SK-N-SH treated with all-trans-retinoic acid at 6 μM for 48 hours (cell line): ENCODE measurements around the gene GALM.
"Not testable (repeated sequence)": the region's sequence is repeated elsewhere in the genome, so short reads cannot be mapped to it uniquely, and the experiment has no call there.

Experiments
- ATAC-seq: fragments of 200-7000 bp; cut with Tn5 transposase; 3 replicates; pipeline ENCODE4 v1.9.1; 2020; ENCODE audit warnings: mild to moderate bottlenecking, moderate library complexity
- ARNTL ChIP-seq: fragments of 450-650 bp; formaldehyde crosslinking; IDR thresholded peaks from 2 replicates; pipeline ENCODE4 v1.5.0; 2020; ENCODE audit warnings: low read depth, mild to moderate bottlenecking, moderate library complexity, borderline replicate concordance
- CSDC2 ChIP-seq: fragments of 250-450 bp; sonication (Bioruptor Pico); IDR thresholded peaks from 2 replicates; pipeline ENCODE4 v1.5.0; 2020; ENCODE audit warnings: mild to moderate bottlenecking, moderate library complexity
- CSRNP3 ChIP-seq: fragments of 250-450 bp; sonication (Bioruptor Pico); IDR thresholded peaks from 2 replicates; pipeline ENCODE4 v1.5.1; 2021; ENCODE audit warnings: mild to moderate bottlenecking, moderate library complexity
- ESRRG ChIP-seq: fragments of 250-450 bp; sonication (Bioruptor Pico); IDR thresholded peaks from 2 replicates; pipeline ENCODE4 v1.6.1; 2021; ENCODE audit warnings: mild to moderate bottlenecking
- GLIS3 ChIP-seq: fragments of 250-450 bp; sonication (Bioruptor Pico); IDR thresholded peaks from 2 replicates; pipeline ENCODE4 v1.5.0; 2020; ENCODE audit warnings: mild to moderate bottlenecking, moderate library complexity
- ISL1 ChIP-seq: fragments of 250-450 bp; sonication (Bioruptor Pico); IDR thresholded peaks from 2 replicates; pipeline ENCODE4 v2.1.2; 2022; ENCODE audit warnings: mild to moderate bottlenecking, moderate library complexity
- OSR1 ChIP-seq: fragments of 250-450 bp; sonication (Bioruptor Pico); IDR thresholded peaks from 2 replicates; pipeline ENCODE4 v1.8.0; 2022; ENCODE audit warnings: moderate library complexity, mild to moderate bottlenecking, inconsistent platforms
- PATZ1 ChIP-seq: fragments of 250-450 bp; sonication (Bioruptor Pico); IDR thresholded peaks from 2 replicates; pipeline ENCODE4 v1.8.0; 2020; ENCODE audit warnings: mild to moderate bottlenecking, moderate library complexity, borderline replicate concordance
- POU6F1 ChIP-seq: fragments of 250-450 bp; sonication (Bioruptor Pico); IDR thresholded peaks from 2 replicates; pipeline ENCODE4 v1.8.0; 2021; ENCODE audit warnings: low read depth, mild to moderate bottlenecking, moderate library complexity, borderline replicate concordance
- PPARA ChIP-seq: fragments of 250-450 bp; sonication (Bioruptor Pico); IDR thresholded peaks from 2 replicates; pipeline ENCODE4 v1.5.0; 2020; ENCODE audit warnings: mild to moderate bottlenecking, borderline replicate concordance
- RARB ChIP-seq: fragments of 250-450 bp; sonication (Bioruptor Pico); IDR thresholded peaks from 2 replicates; pipeline ENCODE4 v1.8.0; 2021; ENCODE audit warnings: mild to moderate bottlenecking, moderate library complexity
- SNAI2 ChIP-seq: fragments of 250-450 bp; sonication (Bioruptor Pico); IDR thresholded peaks from 2 replicates; pipeline ENCODE4 v1.5.0; 2020; ENCODE audit warnings: mild to moderate bottlenecking, moderate library complexity
- TCF4 ChIP-seq: fragments of 250-450 bp; sonication (Bioruptor Pico); IDR thresholded peaks from 2 replicates; pipeline ENCODE4 v1.8.0; 2021; ENCODE audit warnings: mild to moderate bottlenecking, moderate library complexity, borderline replicate concordance
- TOX ChIP-seq: fragments of 250-450 bp; sonication (Bioruptor Pico); IDR thresholded peaks from 2 replicates; pipeline ENCODE4 v1.8.0; 2021; ENCODE audit warnings: mild to moderate bottlenecking, moderate library complexity, borderline replicate concordance
- TSHZ2 ChIP-seq: fragments of 250-450 bp; sonication (Bioruptor Pico); IDR thresholded peaks from 2 replicates; pipeline ENCODE4 v1.5.0; 2020; ENCODE audit warnings: mild to moderate bottlenecking, moderate library complexity
- ZC3H10 ChIP-seq: fragments of 250-450 bp; sonication (Bioruptor Pico); IDR thresholded peaks from 2 replicates; pipeline ENCODE4 v1.5.1; 2021; ENCODE audit warnings: mild to moderate bottlenecking, moderate library complexity
- ZNF565 ChIP-seq: fragments of 450-650 bp; formaldehyde crosslinking; conservative IDR thresholded peaks from 2 replicates; pipeline ENCODE4 v1.5.0; 2020; ENCODE audit warnings: low read depth, mild to moderate bottlenecking, moderate library complexity
- ZNF70 ChIP-seq: fragments of 450-650 bp; formaldehyde crosslinking; IDR thresholded peaks from 2 replicates; pipeline ENCODE4 v1.5.0; 2020; ENCODE audit warnings: mild to moderate bottlenecking, moderate library complexity
- ZNF8 ChIP-seq: fragments of 450-650 bp; formaldehyde crosslinking; IDR thresholded peaks from 2 replicates; pipeline ENCODE4 v1.5.0; 2020; ENCODE audit warnings: mild to moderate bottlenecking, moderate library complexity
- TF ChIP-seq, protein P1 (sequence below): fragments of 250-450 bp; sonication (Bioruptor Pico); IDR thresholded peaks from 2 replicates; pipeline ENCODE4 v1.5.1; 2020; ENCODE audit warnings: low read depth, mild to moderate bottlenecking, moderate library complexity

GALM gene

GRCh38 chr2:38751596-38752410, 85.9 kb downstream of the GALM start:
- TF ChIP-seq ISL1: no peak
- 0 out of 2 replicates have a peak, but pooled peaks have one; percentile 32 for TF ChIP-seq PPARA (CRISPR knock-in tag)
- no peak for TF ChIP-seq CSRNP3 (CRISPR knock-in tag)
- no peak for TF ChIP-seq SNAI2
- no peak for TF ChIP-seq POU6F1 (CRISPR knock-in tag)
- TF ChIP-seq ESRRG (CRISPR knock-in tag): no peak
- TF ChIP-seq ZNF8 (CRISPR knock-in tag): 0 out of 2 replicates have a peak, but pooled peaks have one; percentile 5
- peak; percentile 1; the same call in 2 of the 3 replicates for ATAC-seq

DNA sequence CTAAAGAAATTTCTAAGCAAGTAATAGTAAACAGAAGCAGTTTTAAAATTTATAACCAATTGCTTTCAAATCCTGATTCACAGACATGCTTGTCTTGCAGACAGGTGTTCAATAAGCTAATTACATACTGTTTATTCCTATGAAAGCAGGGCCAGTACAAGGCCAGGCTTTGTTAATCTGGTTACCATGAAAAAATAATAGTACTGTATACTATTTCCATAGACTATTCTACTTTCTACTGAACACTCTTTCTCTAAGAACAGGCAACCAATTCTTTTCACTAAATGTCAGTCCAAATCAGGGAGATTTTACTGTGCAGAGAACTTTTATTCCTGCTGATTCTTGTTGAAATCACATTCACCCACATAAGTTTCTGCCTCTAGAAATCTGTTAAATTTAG, 88.1 kb downstream of the GALM start:
- TF ChIP-seq OSR1 (CRISPR knock-in tag) (no peak), ARNTL (CRISPR knock-in tag) (no peak)
- no peak for ATAC-seq

GRCh38 chr2:38754506-38754905, 88.6 kb downstream of the GALM start:
- ATAC-seq: no peak

DNA sequence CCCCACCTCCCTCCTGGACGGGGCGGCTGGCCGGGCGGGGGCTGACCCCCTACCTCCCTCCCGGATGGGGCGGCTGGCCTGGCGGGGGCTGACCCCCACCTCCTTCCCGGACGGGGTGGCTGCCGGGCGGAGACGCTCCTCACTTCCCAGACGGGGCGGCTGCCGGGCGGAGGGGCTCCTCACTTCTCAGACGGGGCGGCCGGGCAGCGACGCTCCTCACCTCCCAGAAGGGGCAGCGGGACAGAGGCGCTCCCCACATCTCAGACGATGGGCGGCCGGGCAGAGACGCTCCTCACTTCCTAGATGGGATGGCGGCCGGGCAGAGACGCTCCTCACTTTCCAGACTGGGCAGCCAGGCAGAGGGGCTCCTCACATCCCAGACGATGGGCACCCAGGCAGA, 90.0 kb downstream of the GALM start:
- ATAC-seq: not testable (repeated sequence)

More at GRCh38 chr2:38754506-38754905, 88.6 kb downstream of the GALM start:
- TF ChIP-seq ZNF70 (no peak), CSDC2 (no peak), GLIS3 (CRISPR knock-in tag) (no peak), ISL1 (no peak), TCF4 (CRISPR knock-in tag) (no peak), ZNF8 (CRISPR knock-in tag) (no peak), SNAI2 (no peak), PATZ1 (CRISPR knock-in tag) (no peak), ZC3H10 (CRISPR knock-in tag) (no peak), OSR1 (CRISPR knock-in tag) (no peak), PPARA (CRISPR knock-in tag) (no peak), CSRNP3 (CRISPR knock-in tag) (no peak), ZNF565 (CRISPR knock-in tag) (no peak), RARB (CRISPR knock-in tag) (no peak), TSHZ2 (CRISPR knock-in tag) (no peak), TOX (no peak)
- TF ChIP-seq, protein P1, sequence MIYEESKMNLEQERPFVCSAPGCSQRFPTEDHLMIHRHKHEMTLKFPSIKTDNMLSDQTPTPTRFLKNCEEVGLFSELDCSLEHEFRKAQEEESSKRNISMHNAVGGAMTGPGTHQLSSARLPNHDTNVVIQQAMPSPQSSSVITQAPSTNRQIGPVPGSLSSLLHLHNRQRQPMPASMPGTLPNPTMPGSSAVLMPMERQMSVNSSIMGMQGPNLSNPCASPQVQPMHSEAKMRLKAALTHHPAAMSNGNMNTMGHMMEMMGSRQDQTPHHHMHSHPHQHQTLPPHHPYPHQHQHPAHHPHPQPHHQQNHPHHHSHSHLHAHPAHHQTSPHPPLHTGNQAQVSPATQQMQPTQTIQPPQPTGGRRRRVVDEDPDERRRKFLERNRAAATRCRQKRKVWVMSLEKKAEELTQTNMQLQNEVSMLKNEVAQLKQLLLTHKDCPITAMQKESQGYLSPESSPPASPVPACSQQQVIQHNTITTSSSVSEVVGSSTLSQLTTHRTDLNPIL: no peak
